Activated T-cell treated with anti-CD3 and anti-CD28 coated beads, Interleukin-2, amount 50 U/mL, for 4 hours (primary cell): Measurements from ENCODE around the gene SRSF1. TPM values are rescaled to one million over a fixed set of nuclear protein-coding genes. Genes with fewer than 3 reads are reported as not detected.

Experiments used
- ATAC-seq, 2 donors: fragments of 200-7000 bp; cut with Tn5 transposase; one replicate each; pipeline ENCODE4 v1.10.0; 2021
- DNase-seq: peaks from one replicate; pipeline ENCODE4 v3.0.0-alpha.2; 2020
- H3K27me3 Mint-ChIP-seq: one replicate; pipeline ENCODE4 v1.8.0; 2021; ENCODE audit warnings: low read depth, mixed read lengths
- H3K36me3 Mint-ChIP-seq: one replicate; pipeline ENCODE4 v1.8.0; 2022; ENCODE audit warnings: mixed read lengths; ENCODE audit not compliant: insufficient read depth
- H3K4me1 Mint-ChIP-seq: one replicate; pipeline ENCODE4 v1.8.0; 2021; ENCODE audit warnings: low read depth, mixed read lengths
- H3K4me3 Mint-ChIP-seq: one replicate; pipeline ENCODE4 v1.8.0; 2021; ENCODE audit warnings: mild to moderate bottlenecking, moderate library complexity, mixed read lengths
- H3K9me3 Mint-ChIP-seq: one replicate; pipeline ENCODE4 v1.8.0; 2021; ENCODE audit warnings: mixed read lengths
- total RNA-seq, 3 donors: library from RNA; stranded (reverse); gene quantifications; one replicate each; pipeline ENCODE4 v1.2.1, GENCODE V29; 2021

SRSF1 gene
- total RNA-seq, 3 donors from 2014 or later: 588 to 666 (median 647) TPM

GRCh38 chr17:57988301-57989250, 18.5 kb downstream of the SRSF1 start:
- Mint-ChIP-seq H3K36me3 (peaks cover 1% of the 10 kb centered on the region), H3K27me3 (no peaks in the 10 kb centered on the region), H3K4me3 (peak overlapping the region; percentile 90), H3K9me3 (no peaks in the 10 kb centered on the region), H3K4me1 (peaks cover 56% of the 10 kb centered on the region)
- ATAC-seq (peak; percentile 70 to 76), DNase-seq (peak; percentile 51)

- DNase-seq (peak; percentile 69), ATAC-seq (peak; percentile 73 to 76)
- peaks cover 60% of the 10 kb centered on the region for H3K4me1 Mint-ChIP-seq
- peaks cover 1% of the 10 kb centered on the region for H3K36me3 Mint-ChIP-seq
- peak within 1 kb of the TSS; percentile 91 for H3K4me3 Mint-ChIP-seq
- no peaks in the 10 kb centered on the region for H3K9me3 Mint-ChIP-seq
- H3K27me3 Mint-ChIP-seq: no peaks in the 10 kb centered on the region
Observed at GRCh38 chr17:57987581-57988300, 19.3 kb downstream of the SRSF1 start, which contains the start of gene VEZF1. Gene VEZF1 (minus strand): TSS chr17:57988254. CDS start chr17:57988111, 143 bp downstream.

- Mint-ChIP-seq H3K27me3 (no peaks in the 10 kb centered on the region), H3K36me3 (peaks cover 5% of the 10 kb centered on the region), H3K9me3 (no peaks in the 10 kb centered on the region), H3K4me1 (peaks cover 62% of the 10 kb centered on the region), H3K4me3 (peak overlapping the region; percentile 91)
- DNase-seq (peak; percentile 25), ATAC-seq (peak; percentile 22 to 35)
Observed at GRCh38 chr17:57986841-57987580, 20.0 kb downstream of the SRSF1 start.

GRCh38 chr17:57985675-57985974, 21.4 kb downstream of the SRSF1 start:
- Mint-ChIP-seq H3K36me3 (peaks cover 6% of the 10 kb centered on the region), H3K9me3 (no peaks in the 10 kb centered on the region), H3K4me3 (peak overlapping the region; percentile 19), H3K4me1 (peaks cover 71% of the 10 kb centered on the region), H3K27me3 (no peaks in the 10 kb centered on the region)
- DNase-seq (no peak), ATAC-seq (no peak)

GRCh38 chr17:57984936-57985674, 21.9 kb downstream of the SRSF1 start:
- Mint-ChIP-seq H3K4me3 (no peak overlapping the region), H3K27me3 (no peaks in the 10 kb centered on the region), H3K36me3 (peaks cover 6% of the 10 kb centered on the region), H3K9me3 (no peaks in the 10 kb centered on the region), H3K4me1 (peaks cover 74% of the 10 kb centered on the region)
- ATAC-seq (no peak), DNase-seq (no peak)

- no peaks in the 10 kb centered on the region for H3K9me3 Mint-ChIP-seq
- peaks cover 6% of the 10 kb centered on the region for H3K36me3 Mint-ChIP-seq
- no peak overlapping the region for H3K4me3 Mint-ChIP-seq
- H3K27me3 Mint-ChIP-seq: no peaks in the 10 kb centered on the region
- DNase-seq: no peak
- H3K4me1 Mint-ChIP-seq: peaks cover 70% of the 10 kb centered on the region
- ATAC-seq: no peak
Observed at GRCh38 chr17:57984261-57984890, 22.7 kb downstream of the SRSF1 start.

- Mint-ChIP-seq H3K4me1 (peaks cover 66% of the 10 kb centered on the region), H3K4me3 (no peak overlapping the region), H3K27me3 (no peaks in the 10 kb centered on the region), H3K9me3 (no peaks in the 10 kb centered on the region), H3K36me3 (peaks cover 13% of the 10 kb centered on the region)
- no peak for ATAC-seq
- no peak for DNase-seq
Observed at GRCh38 chr17:57983446-57983845, 23.6 kb downstream of the SRSF1 start.

GRCh38 chr17:57982452-57983170, 24.4 kb downstream of the SRSF1 start:
- ATAC-seq (peak in 1 of 2 donors; percentile 16), DNase-seq (no peak)
- Mint-ChIP-seq H3K4me1 (peaks cover 66% of the 10 kb centered on the region), H3K4me3 (no peak overlapping the region), H3K27me3 (no peaks in the 10 kb centered on the region), H3K9me3 (no peaks in the 10 kb centered on the region), H3K36me3 (peaks cover 19% of the 10 kb centered on the region)

GRCh38 chr17:57980522-57980921, 26.5 kb downstream of the SRSF1 start:
- Mint-ChIP-seq H3K9me3 (no peaks in the 10 kb centered on the region), H3K27me3 (no peaks in the 10 kb centered on the region), H3K4me1 (peaks cover 54% of the 10 kb centered on the region), H3K36me3 (peaks cover 32% of the 10 kb centered on the region), H3K4me3 (no peak overlapping the region)
- ATAC-seq: no peak
- no peak for DNase-seq

- no peak for DNase-seq
- ATAC-seq: no peak
- H3K36me3 Mint-ChIP-seq: peaks cover 39% of the 10 kb centered on the region
- H3K9me3 Mint-ChIP-seq: no peaks in the 10 kb centered on the region
- no peak overlapping the region for H3K4me3 Mint-ChIP-seq
- H3K4me1 Mint-ChIP-seq: peaks cover 39% of the 10 kb centered on the region
- no peaks in the 10 kb centered on the region for H3K27me3 Mint-ChIP-seq
Observed at GRCh38 chr17:57979076-57979475, 28.0 kb downstream of the SRSF1 start.

- Mint-ChIP-seq H3K4me3 (no peak overlapping the region), H3K36me3 (peaks cover 36% of the 10 kb centered on the region), H3K4me1 (peaks cover 14% of the 10 kb centered on the region)
Observed at GRCh38 chr17:57976594-57976993, 30.5 kb downstream of the SRSF1 start.

GRCh38 chr17:57975044-57975443, 32.0 kb downstream of the SRSF1 start:
- ATAC-seq (no peak), DNase-seq (no peak)
- H3K36me3 Mint-ChIP-seq: peaks cover 35% of the 10 kb centered on the region
- H3K4me3 Mint-ChIP-seq: no peak overlapping the region
- peaks cover 4% of the 10 kb centered on the region for H3K4me1 Mint-ChIP-seq
- no peaks in the 10 kb centered on the region for H3K9me3 Mint-ChIP-seq
- no peaks in the 10 kb centered on the region for H3K27me3 Mint-ChIP-seq

More at GRCh38 chr17:57976594-57976993, 30.5 kb downstream of the SRSF1 start:
- no peaks in the 10 kb centered on the region for H3K27me3 Mint-ChIP-seq
- H3K9me3 Mint-ChIP-seq: no peaks in the 10 kb centered on the region
- ATAC-seq (no peak), DNase-seq (no peak)
